GM12874 (cell line): ENCODE data around the gene MDGA2.

ENCODE experiments used
- TF ChIP-seq, protein P1 (sequence below): IDR thresholded peaks from 2 replicates; pipeline ENCODE4 v1.5.1; 2011; ENCODE audit warnings: low read depth, mild to moderate bottlenecking, control low read depth, low read length, moderate library complexity; ENCODE audit not compliant: insufficient read depth

The MDGA2 gene

DNA sequence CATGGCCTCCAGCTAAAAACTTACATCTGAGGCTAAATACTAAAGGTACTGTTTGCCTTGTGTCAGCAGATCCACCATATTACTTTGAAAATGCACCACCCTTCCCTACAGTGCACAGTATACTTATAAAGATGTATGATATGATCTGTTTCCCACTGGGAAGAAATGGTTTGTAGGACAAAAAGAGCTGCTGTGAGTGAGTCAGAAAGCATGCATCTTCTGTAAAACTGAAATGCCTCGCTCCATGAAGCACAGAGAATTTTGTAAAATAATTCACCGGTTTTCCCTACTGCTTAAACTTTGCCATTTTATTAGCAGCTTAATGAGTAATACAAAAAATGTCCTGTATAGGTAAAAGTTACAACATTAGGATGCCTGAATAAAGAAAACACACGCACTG lies 68.8 kb downstream of the MDGA2 start:
- TF ChIP-seq, protein P1, sequence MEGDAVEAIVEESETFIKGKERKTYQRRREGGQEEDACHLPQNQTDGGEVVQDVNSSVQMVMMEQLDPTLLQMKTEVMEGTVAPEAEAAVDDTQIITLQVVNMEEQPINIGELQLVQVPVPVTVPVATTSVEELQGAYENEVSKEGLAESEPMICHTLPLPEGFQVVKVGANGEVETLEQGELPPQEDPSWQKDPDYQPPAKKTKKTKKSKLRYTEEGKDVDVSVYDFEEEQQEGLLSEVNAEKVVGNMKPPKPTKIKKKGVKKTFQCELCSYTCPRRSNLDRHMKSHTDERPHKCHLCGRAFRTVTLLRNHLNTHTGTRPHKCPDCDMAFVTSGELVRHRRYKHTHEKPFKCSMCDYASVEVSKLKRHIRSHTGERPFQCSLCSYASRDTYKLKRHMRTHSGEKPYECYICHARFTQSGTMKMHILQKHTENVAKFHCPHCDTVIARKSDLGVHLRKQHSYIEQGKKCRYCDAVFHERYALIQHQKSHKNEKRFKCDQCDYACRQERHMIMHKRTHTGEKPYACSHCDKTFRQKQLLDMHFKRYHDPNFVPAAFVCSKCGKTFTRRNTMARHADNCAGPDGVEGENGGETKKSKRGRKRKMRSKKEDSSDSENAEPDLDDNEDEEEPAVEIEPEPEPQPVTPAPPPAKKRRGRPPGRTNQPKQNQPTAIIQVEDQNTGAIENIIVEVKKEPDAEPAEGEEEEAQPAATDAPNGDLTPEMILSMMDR: no peak

DNA sequence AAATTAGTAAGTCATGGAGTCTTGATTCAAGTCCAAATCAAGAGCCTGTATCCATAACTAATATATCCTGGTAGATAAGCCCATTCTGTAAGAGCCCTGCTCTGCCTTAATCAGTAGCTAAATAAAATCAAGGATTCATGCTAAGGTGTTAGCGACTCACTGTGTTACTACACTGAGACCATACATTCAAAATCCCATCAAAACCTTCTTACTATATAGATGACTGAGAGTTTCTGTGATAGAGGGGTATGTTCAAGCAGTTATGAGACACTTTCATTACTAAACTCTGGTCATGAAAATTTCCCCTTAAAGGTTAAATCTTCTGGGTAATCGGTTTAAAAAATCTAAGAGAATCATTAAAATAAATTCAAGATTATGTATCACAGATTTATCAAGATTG lies 78.5 kb downstream of the MDGA2 start:
- TF ChIP-seq, protein P1: no peak

DNA sequence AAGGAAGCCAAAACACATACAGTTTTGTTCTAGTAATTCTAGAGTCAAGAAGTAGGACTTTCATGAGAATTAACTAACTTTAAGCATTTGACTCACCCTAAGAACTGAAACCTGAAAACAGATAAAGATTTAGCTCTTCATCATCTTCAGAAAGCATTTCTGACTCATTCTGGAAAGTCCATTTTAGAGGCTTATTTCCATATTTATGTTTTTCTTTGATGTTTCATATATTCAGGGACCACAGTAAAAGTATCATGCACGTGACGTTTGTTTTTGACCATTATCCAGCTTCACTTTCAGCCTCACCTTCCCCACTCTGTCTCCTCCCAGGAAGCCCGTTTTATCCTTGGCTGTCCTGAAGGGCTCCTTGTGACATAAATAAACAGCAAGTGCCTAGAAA lies 79.2 kb downstream of the MDGA2 start:
- TF ChIP-seq, protein P1: no peak

DNA sequence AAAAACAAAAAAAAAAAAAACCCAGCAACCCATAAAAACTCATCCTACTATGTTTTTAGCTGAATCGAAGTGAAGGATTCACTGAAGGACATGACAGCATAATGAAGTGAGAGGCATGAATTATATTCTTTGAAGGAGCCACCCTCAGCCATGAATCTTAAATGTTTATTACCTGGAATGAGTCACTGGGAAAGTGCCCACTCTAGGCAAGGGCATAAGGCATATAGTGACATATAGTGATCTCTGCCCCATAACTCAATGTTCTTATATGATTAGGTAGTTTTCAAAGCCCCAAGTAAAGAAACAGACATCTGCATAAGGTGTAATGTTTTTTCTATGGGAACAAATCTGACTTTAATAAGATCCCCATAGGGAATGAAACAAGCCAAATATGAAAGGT lies 79.9 kb downstream of the MDGA2 start:
- TF ChIP-seq, protein P1: no peak

DNA sequence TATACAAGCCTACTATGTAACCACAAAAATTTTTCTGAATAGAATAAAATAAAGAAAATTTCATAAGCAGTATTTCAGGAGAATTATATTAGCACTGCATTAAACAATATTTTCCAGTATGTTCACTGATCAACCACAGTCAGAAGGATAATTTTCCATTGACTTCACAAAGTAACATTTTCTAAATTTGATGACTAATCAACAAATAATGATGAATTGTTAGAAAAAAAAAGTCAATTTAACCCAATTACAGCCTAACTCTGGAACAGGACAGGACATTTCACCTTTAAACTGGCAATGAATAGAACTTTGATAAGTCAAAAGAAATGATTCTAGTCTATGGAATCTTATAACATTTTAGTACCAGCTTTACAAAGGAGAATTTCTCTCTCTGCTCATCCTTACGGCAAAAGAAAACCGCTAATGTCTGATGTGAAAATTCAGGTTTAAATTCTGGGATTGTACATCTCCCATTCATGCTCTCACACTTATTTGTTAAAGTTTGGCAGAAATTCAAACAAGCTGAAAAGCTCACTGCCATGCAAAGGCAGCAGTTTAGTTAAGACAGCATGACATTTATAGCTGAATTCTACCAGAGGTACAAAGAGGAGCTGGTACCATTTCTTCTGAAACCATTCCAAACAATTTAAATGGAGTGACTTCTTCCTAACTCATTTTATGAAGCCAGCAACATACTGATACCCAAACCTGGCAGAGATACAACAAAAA lies 84.5 kb downstream of the MDGA2 start:
- TF ChIP-seq, protein P1: no peak

DNA sequence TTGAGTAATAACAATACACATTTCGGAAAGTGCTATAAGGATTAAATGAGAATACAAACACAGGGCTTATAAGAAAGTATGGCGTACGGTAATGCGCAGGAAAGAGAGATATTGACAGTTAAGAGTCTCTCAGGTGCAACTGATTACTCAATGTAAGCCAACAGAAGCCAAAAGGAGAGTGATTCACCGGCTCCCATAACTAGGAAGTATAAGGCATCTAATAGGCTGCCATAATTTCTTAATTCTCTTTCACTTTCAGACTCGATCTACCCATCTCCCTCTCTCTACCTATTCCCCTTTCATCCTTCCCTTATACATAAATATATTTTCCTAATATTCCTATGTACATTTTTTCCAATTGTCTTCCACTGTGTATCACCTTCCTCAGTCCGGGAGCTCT lies 90.0 kb downstream of the MDGA2 start:
- TF ChIP-seq, protein P1: no peak

DNA sequence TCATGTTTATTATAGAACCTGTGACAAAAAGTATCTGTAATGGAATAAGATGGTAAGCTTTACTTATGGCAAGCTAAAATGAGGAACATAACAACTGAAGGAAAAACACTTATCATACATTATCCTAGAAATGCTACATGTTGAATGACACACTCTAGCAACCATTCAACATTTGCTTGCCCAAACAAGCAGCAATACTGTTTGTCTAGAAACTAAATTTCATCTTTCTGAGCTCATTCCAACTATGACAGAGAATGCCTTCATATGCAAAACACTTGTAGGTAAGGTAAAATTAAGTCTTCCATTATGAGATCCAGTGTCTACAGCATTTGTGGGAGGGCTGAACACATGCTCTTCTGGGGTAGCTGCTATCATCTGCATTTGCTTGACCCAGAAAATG lies 108.1 kb downstream of the MDGA2 start:
- TF ChIP-seq, protein P1: no peak
